Mesenchymal stem cell (in vitro differentiated cells and primary cell): Measurements from ENCODE around the gene PHKG1. TPM values are rescaled to one million over a fixed set of nuclear protein-coding genes. Genes with fewer than 3 reads are reported as not detected.
A peak's percentile ranks its signal among the peaks of the same experiment; 100 is the strongest.
"Not testable (repeated sequence)": the region's sequence is repeated elsewhere in the genome, so short reads cannot be mapped to it uniquely, and the experiment has no call there.

Source experiments
- DNase-seq: peaks from one replicate; pipeline ENCODE4 v3.0.0-alpha.2; 2013
- H2AFZ ChIP-seq: one replicate; pipeline ENCODE4 v1.6.1; 2013; ENCODE audit warnings: low read depth, mild to moderate bottlenecking, control low read depth, inconsistent platforms, low read length, moderate library complexity
- H2AK5ac ChIP-seq: 2 replicates; pipeline ENCODE4 v1.6.1; 2013; ENCODE audit warnings: low read length, moderate library complexity, mild to moderate bottlenecking, inconsistent platforms; ENCODE audit not compliant: severe bottlenecking
- H2BK120ac ChIP-seq: one replicate; pipeline ENCODE4 v1.6.1; 2013; ENCODE audit warnings: low read depth, mild to moderate bottlenecking, inconsistent platforms, low read length, moderate library complexity
- H2BK12ac ChIP-seq, 2 experiments: one replicate each; pipeline ENCODE4 v1.6.1; 2013; ENCODE audit warnings: inconsistent platforms in 2 of 2, low read length in 2 of 2, mild to moderate bottlenecking in 2 of 2, moderate library complexity in 2 of 2, control low read depth in 1 of 2
- H2BK15ac ChIP-seq: one replicate; pipeline ENCODE4 v1.6.1; 2013; ENCODE audit warnings: mild to moderate bottlenecking, low read depth, inconsistent platforms; ENCODE audit not compliant: poor library complexity, severe bottlenecking
- H2BK5ac ChIP-seq: 2 replicates; pipeline ENCODE4 v1.6.1; 2013; ENCODE audit warnings: low read depth, mild to moderate bottlenecking, low read length, control low read depth, inconsistent platforms; ENCODE audit not compliant: poor library complexity, severe bottlenecking
- H3K14ac ChIP-seq, 2 experiments: one replicate each; pipeline ENCODE4 v1.6.1; 2013; ENCODE audit warnings: inconsistent platforms in 2 of 2, low read length in 2 of 2, control low read depth in 1 of 2, mild to moderate bottlenecking in 1 of 2, moderate library complexity in 1 of 2
- H3K18ac ChIP-seq, 2 experiments: one replicate each; pipeline ENCODE4 v1.6.1; 2013; ENCODE audit warnings: inconsistent platforms in 2 of 2, low read length in 2 of 2, control low read depth in 1 of 2, low read depth in 1 of 2, mild to moderate bottlenecking in 1 of 2
- H3K23ac ChIP-seq, 2 experiments: one replicate each; pipeline ENCODE4 v1.6.1; 2013; ENCODE audit warnings: inconsistent platforms in 2 of 2, low read length in 2 of 2, mild to moderate bottlenecking in 2 of 2, moderate library complexity in 2 of 2, control low read depth in 1 of 2
- H3K27ac ChIP-seq: 2 replicates; pipeline ENCODE4 v1.5.1; 2013; ENCODE audit warnings: mild to moderate bottlenecking, moderate library complexity, low read length, control low read depth, inconsistent platforms; ENCODE audit not compliant: poor library complexity, severe bottlenecking
- H3K27me3 ChIP-seq, 2 experiments: 2 replicates each; pipeline versions ENCODE4 v1.6.1 to v1.7.0; 2013; ENCODE audit warnings: low read length in 2 of 2, mild to moderate bottlenecking in 2 of 2, moderate library complexity in 2 of 2, control low read depth in 1 of 2, inconsistent platforms in 1 of 2; ENCODE audit not compliant: control insufficient read depth in 1 of 2, insufficient read depth in 1 of 2
- H3K36me3 ChIP-seq, 2 experiments: 2 replicates each; pipeline versions ENCODE4 v1.6.1 to v1.7.0; 2013; ENCODE audit warnings: low read length in 2 of 2, control low read depth in 1 of 2, inconsistent platforms in 1 of 2, low read depth in 1 of 2, mild to moderate bottlenecking in 1 of 2; ENCODE audit not compliant: insufficient read depth in 2 of 2, control insufficient read depth in 1 of 2
- H3K4ac ChIP-seq, 2 experiments: one replicate each; pipeline ENCODE4 v1.6.1; 2013; ENCODE audit warnings: inconsistent platforms in 2 of 2, low read length in 2 of 2, mild to moderate bottlenecking in 2 of 2, moderate library complexity in 2 of 2, control low read depth in 1 of 2, low read depth in 1 of 2
- H3K4me1 ChIP-seq: 2 replicates; pipeline ENCODE4 v1.6.1; 2013; ENCODE audit warnings: low read depth, low read length, control low read depth; ENCODE audit not compliant: control insufficient read depth, insufficient read depth
- H3K4me2 ChIP-seq: 2 replicates; pipeline ENCODE4 v1.6.1; 2013; ENCODE audit warnings: low read length, mild to moderate bottlenecking, inconsistent platforms; ENCODE audit not compliant: poor library complexity, severe bottlenecking
- H3K4me3 ChIP-seq, 2 experiments: 2 replicates each; pipeline versions ENCODE4 v1.5.1 to v1.7.0; 2013; ENCODE audit warnings: low read length in 2 of 2, mild to moderate bottlenecking in 2 of 2, control low read depth in 1 of 2, low read depth in 1 of 2; ENCODE audit not compliant: insufficient read depth in 1 of 2
- H3K79me1 ChIP-seq: replicated peaks from 2 replicates; pipeline ENCODE4 v1.6.1; 2013; ENCODE audit warnings: mild to moderate bottlenecking, control low read depth, low read length, inconsistent platforms; ENCODE audit not compliant: poor library complexity, severe bottlenecking
- H3K9ac ChIP-seq: 2 replicates; pipeline ENCODE4 v1.7.0; 2013; ENCODE audit warnings: mild to moderate bottlenecking, low read length, moderate library complexity
- H3K9me3 ChIP-seq: 2 replicates; pipeline ENCODE4 v1.7.0; 2013; ENCODE audit warnings: mild to moderate bottlenecking, low read length; ENCODE audit not compliant: control insufficient read depth
- H4K8ac ChIP-seq: one replicate; pipeline ENCODE4 v1.6.1; 2013; ENCODE audit warnings: inconsistent platforms, mild to moderate bottlenecking, low read length, moderate library complexity
- H4K91ac ChIP-seq: one replicate; pipeline ENCODE4 v1.6.1; 2013; ENCODE audit warnings: mild to moderate bottlenecking, low read length, inconsistent platforms
- WGBS: methylation state at CpG from one replicate; pipeline ENCODE4 v1.1.7; 2013; ENCODE audit warnings: mixed read lengths; 5-methylcytosine and 5-hydroxymethylcytosine counted together
- small RNA-seq: library from polyadenylated mRNA; stranded (forward); fragments of <200 nt; extraction: miRNeasy Mini kit (QIAGEN cat#:217004); gene quantifications from one replicate; pipeline ENCODE3, GENCODE V24; 2013; ENCODE audit warnings: low read depth

The PHKG1 gene

GRCh38 chr7:56031556-56031955, 61.2 kb downstream of the PHKG1 start:
- H3K4me3 ChIP-seq, result not testable (repeated sequence)
- WGBS, result 83% methylated on average over 8 of the region's 8 CpGs

GRCh38 chr7:56030340-56030739, 62.4 kb downstream of the PHKG1 start:
- no peak overlapping the region for H3K9ac ChIP-seq
- no peak overlapping the region for H2BK5ac ChIP-seq
- peaks cover 10 to 38% of the 10 kb centered on the region in 2 experiments for H3K36me3 ChIP-seq
- no peak overlapping the region for H3K27ac ChIP-seq
- H2AFZ ChIP-seq, result no peak overlapping the region
- H2AK5ac ChIP-seq, result no peak overlapping the region
- H3K4me1 ChIP-seq, result peaks cover 3% of the 10 kb centered on the region
- no peak for DNase-seq
- WGBS, result 95% methylated on average over 8 of the region's 8 CpGs
- H2BK12ac ChIP-seq, result no peak overlapping the region
- H3K4me2 ChIP-seq, result no peak overlapping the region
- H2BK15ac ChIP-seq, result no peak overlapping the region
- no peak overlapping the region for H2BK120ac ChIP-seq
- H3K18ac ChIP-seq, result no peak overlapping the region
- no peak overlapping the region for H3K23ac ChIP-seq
- no peak overlapping the region for H3K4ac ChIP-seq
- H4K91ac ChIP-seq, result no peak overlapping the region
- no peaks in the 10 kb centered on the region for H3K9me3 ChIP-seq
- no peak overlapping the region for H4K8ac ChIP-seq
- no peaks in the 10 kb centered on the region for H3K27me3 ChIP-seq
- no peak overlapping the region for H3K4me3 ChIP-seq
- H3K79me1 ChIP-seq, result peaks cover 11% of the 10 kb centered on the region
- H3K14ac ChIP-seq, result no peak overlapping the region

More at GRCh38 chr7:56031556-56031955, 61.2 kb downstream of the PHKG1 start:
- Histone ChIP-seq H3K79me1 (peaks cover 12% of the 10 kb centered on the region), H3K36me3 (peaks cover 10 to 37% of the 10 kb centered on the region in 2 experiments), H3K4ac (peak overlapping the region in 1 of 2 experiments; percentile 13)
- not testable (repeated sequence) for H3K27me3 ChIP-seq, DNase-seq, H2AFZ ChIP-seq, H3K9ac ChIP-seq, H2BK5ac ChIP-seq, H3K18ac ChIP-seq, H2BK15ac ChIP-seq, H4K8ac ChIP-seq, H4K91ac ChIP-seq, H2AK5ac ChIP-seq, H3K14ac ChIP-seq, H2BK120ac ChIP-seq, H3K9me3 ChIP-seq, H3K4me2 ChIP-seq, H2BK12ac ChIP-seq, H3K4me1 ChIP-seq, H3K23ac ChIP-seq, H3K27ac ChIP-seq

Small RNAs within 50 kb of the gene (small RNA-seq; reads per million reads assigned to genes)
- not detected for gene SNORA15
- gene SNORA22B, result not detected
